Measurements from ENCODE around the gene ABCC1.

- TF ChIP-seq POLR2A (IDR thresholded peaks at IDR 0.05) (no peak), CTCF (IDR thresholded peaks at IDR 0.05) (no peak)
Observed at GRCh38 chr16:15986261-15986660, 36.8 kb downstream of the ABCC1 start.

Data from Peyer's patch (tissue), 4 donors.